CD4-positive, CD25-positive, alpha-beta regulatory T cell (primary cell): Measurements from ENCODE around the gene MYO16. TPM values are rescaled to one million over a fixed set of nuclear protein-coding genes. Genes with fewer than 3 reads are reported as not detected.

ENCODE experiments used
- ATAC-seq, 2 donors: fragments of 150-1000 bp; cut with Tn5 transposase; one replicate each; pipeline ENCODE4 v1.10.0; 2021; ENCODE audit warnings: low read depth in 2 of 2, moderate number of reproducible peaks in 2 of 2, moderate library complexity in 1 of 2
- DNase-seq, 3 donors: peaks; one replicate each; pipeline versions ENCODE4 v3.0.0 to v3.0.0-alpha.2; 2012 to 2022; ENCODE audit warnings: mixed read lengths in 1 of 3
- H3K27ac ChIP-seq: one replicate; pipeline ENCODE4 v1.7.0; 2013; ENCODE audit warnings: mild to moderate bottlenecking, low read length; ENCODE audit not compliant: insufficient read depth, poor library complexity, severe bottlenecking
- H3K27me3 ChIP-seq: one replicate; pipeline ENCODE4 v1.7.0; 2013; ENCODE audit warnings: low read length; ENCODE audit not compliant: control insufficient read depth, insufficient read depth
- H3K36me3 ChIP-seq: one replicate; pipeline ENCODE4 v1.7.0; 2013; ENCODE audit warnings: mild to moderate bottlenecking, low read length, moderate library complexity; ENCODE audit not compliant: control insufficient read depth, insufficient read depth
- H3K4me1 ChIP-seq: 2 replicates; pipeline ENCODE4 v1.7.0; 2013; ENCODE audit warnings: mild to moderate bottlenecking, low read length; ENCODE audit not compliant: insufficient read depth, control insufficient read depth, poor library complexity, severe bottlenecking
- H3K4me3 ChIP-seq: one replicate; pipeline ENCODE4 v1.7.0; 2013; ENCODE audit warnings: low read depth, mild to moderate bottlenecking, low read length, moderate library complexity
- H3K9me3 ChIP-seq, 2 experiments: 1 replicate in 1 of 2; 2 replicates in 1 of 2; pipeline ENCODE4 v1.7.0; 2013; ENCODE audit warnings: low read length in 2 of 2, mild to moderate bottlenecking in 1 of 2, moderate library complexity in 1 of 2; ENCODE audit not compliant: control insufficient read depth in 2 of 2
- H3K27ac Mint-ChIP-seq, 3 donors: one replicate each; pipeline ENCODE4 v1.8.0; 2020 to 2022; ENCODE audit warnings: mild to moderate bottlenecking in 3 of 3, mixed read lengths in 3 of 3, moderate library complexity in 2 of 3
- H3K27me3 Mint-ChIP-seq: one replicate; pipeline ENCODE4 v1.8.0; 2022; ENCODE audit warnings: mild to moderate bottlenecking, mixed read lengths
- H3K36me3 Mint-ChIP-seq: one replicate; pipeline ENCODE4 v1.8.0; 2020; ENCODE audit warnings: mixed read lengths
- H3K4me1 Mint-ChIP-seq, 4 donors: one replicate each; pipeline ENCODE4 v1.8.0; 2020 to 2022; ENCODE audit warnings: mixed read lengths in 4 of 4, mild to moderate bottlenecking in 1 of 4
- H3K4me3 Mint-ChIP-seq, 4 donors: one replicate each; pipeline ENCODE4 v1.8.0; 2020 to 2022; ENCODE audit warnings: mild to moderate bottlenecking in 4 of 4, mixed read lengths in 4 of 4, moderate library complexity in 3 of 4
- H3K9me3 Mint-ChIP-seq, 7 donors: one replicate each; pipeline ENCODE4 v1.8.0; 2020 to 2022; ENCODE audit warnings: mixed read lengths in 7 of 7, mild to moderate bottlenecking in 3 of 7, moderate library complexity in 2 of 7
- polyA plus RNA-seq, 4 donors: library from polyadenylated mRNA; unstranded; fragments of 300-500 nt; fragmentation: Illumina TruSeq; gene quantifications; one replicate each; pipeline ENCODE4 v1.2.3, GENCODE V29; 2021
- total RNA-seq: library from RNA; stranded (reverse); gene quantifications from one replicate; pipeline ENCODE4 v1.2.3, GENCODE V29; 2022

MYO16 gene
- total and polyA plus RNA-seq, 5 donors from 2014 or later = 0.08 to 2.3 (median 0.29) TPM

- no peak for ATAC-seq
- H3K27ac ChIP-seq = no peak overlapping the region
- Mint-ChIP-seq H3K4me1 (peaks cover 0 to 6% (median 1%) of the 10 kb centered on the region in 4 donors), H3K36me3 (no peaks in the 10 kb centered on the region), H3K4me3 (no peak overlapping the region), H3K9me3 (no peaks in the 10 kb centered on the region), H3K27me3 (peaks cover 4% of the 10 kb centered on the region), H3K27ac (no peak overlapping the region)
- H3K9me3 ChIP-seq = no peaks in the 10 kb centered on the region
- no peak for DNase-seq
- H3K36me3 ChIP-seq = no peaks in the 10 kb centered on the region
- no peak overlapping the region for H3K4me3 ChIP-seq
- no peaks in the 10 kb centered on the region for H3K27me3 ChIP-seq
- H3K4me1 ChIP-seq = no peaks in the 10 kb centered on the region
Observed at GRCh38 chr13:108859197-108860012, 230.0 kb downstream of the MYO16 start.

- Histone ChIP-seq H3K9me3 (no peaks in the 10 kb centered on the region), H3K4me3 (no peak overlapping the region), H3K27me3 (no peaks in the 10 kb centered on the region), H3K36me3 (no peaks in the 10 kb centered on the region), H3K27ac (no peak overlapping the region), H3K4me1 (no peaks in the 10 kb centered on the region)
- H3K36me3 Mint-ChIP-seq = no peaks in the 10 kb centered on the region
- H3K27ac Mint-ChIP-seq = no peak overlapping the region
- H3K4me1 Mint-ChIP-seq = peaks cover 0 to 5% (median under 1%) of the 10 kb centered on the region in 4 donors
- peaks cover 0 to 1% (median 0%) of the 10 kb centered on the region in 7 donors for H3K9me3 Mint-ChIP-seq
- no peak for DNase-seq
- peaks cover 4% of the 10 kb centered on the region for H3K27me3 Mint-ChIP-seq
- ATAC-seq = no peak
- no peak overlapping the region for H3K4me3 Mint-ChIP-seq
Observed at GRCh38 chr13:108860418-108860817, 231.0 kb downstream of the MYO16 start.

DNA sequence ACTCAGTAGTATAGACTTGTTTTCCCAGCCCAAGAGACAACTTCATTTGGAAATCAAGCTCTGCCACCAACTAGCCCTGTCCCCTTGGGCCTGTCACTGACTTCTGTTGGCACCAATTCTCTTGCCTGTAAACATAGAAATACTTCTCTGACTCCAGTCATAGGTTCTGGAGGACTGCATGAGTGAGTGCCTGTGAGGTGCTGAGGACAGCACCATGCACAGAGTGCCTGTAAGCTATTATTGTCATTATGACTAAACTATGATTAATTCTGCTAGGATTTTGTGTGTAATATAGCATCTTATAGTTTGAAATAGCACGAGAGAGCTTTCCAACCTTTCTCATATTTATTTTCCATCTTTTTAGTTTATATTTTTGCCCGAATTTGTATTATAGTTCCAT is 247.9 kb downstream of the MYO16 start:
- Mint-ChIP-seq H3K4me3 (no peak overlapping the region), H3K36me3 (no peaks in the 10 kb centered on the region), H3K27ac (no peak overlapping the region), H3K4me1 (no peaks in the 10 kb centered on the region), H3K27me3 (peaks cover 4% of the 10 kb centered on the region), H3K9me3 (peaks cover 0 to 2% (median 0%) of the 10 kb centered on the region in 7 donors)
- Histone ChIP-seq H3K4me3 (no peak overlapping the region), H3K36me3 (no peaks in the 10 kb centered on the region), H3K9me3 (no peaks in the 10 kb centered on the region), H3K27me3 (no peaks in the 10 kb centered on the region), H3K27ac (no peak overlapping the region), H3K4me1 (no peaks in the 10 kb centered on the region)
- DNase-seq (no peak), ATAC-seq (no peak)

DNA sequence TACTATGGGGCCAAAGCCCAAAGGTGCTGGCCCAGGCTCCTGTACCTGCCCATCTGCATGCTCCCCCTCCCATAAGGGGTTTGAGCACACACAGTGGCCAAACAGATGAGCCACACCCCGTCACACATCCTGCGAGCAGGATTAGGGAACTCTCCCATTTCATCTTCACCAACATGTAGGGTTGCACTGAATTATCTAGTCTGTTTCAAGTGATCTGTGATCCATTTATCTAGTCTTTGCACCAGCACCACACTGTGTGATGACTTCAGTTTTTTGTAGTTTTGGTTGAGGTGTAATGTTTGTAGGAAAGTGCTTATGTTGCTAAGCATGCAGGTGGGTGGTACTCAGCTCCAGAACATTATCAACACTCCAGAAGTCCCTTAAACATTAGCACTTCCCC is 249.3 kb downstream of the MYO16 start:
- Histone ChIP-seq H3K36me3 (no peaks in the 10 kb centered on the region), H3K9me3 (no peaks in the 10 kb centered on the region), H3K27me3 (no peaks in the 10 kb centered on the region), H3K4me1 (no peaks in the 10 kb centered on the region), H3K27ac (no peak overlapping the region), H3K4me3 (no peak overlapping the region)
- Mint-ChIP-seq H3K27me3 (peaks cover 4% of the 10 kb centered on the region), H3K36me3 (no peaks in the 10 kb centered on the region), H3K4me3 (no peak overlapping the region), H3K27ac (no peak overlapping the region), H3K4me1 (no peaks in the 10 kb centered on the region), H3K9me3 (peaks cover 0 to 2% (median 0%) of the 10 kb centered on the region in 7 donors)
- ATAC-seq (no peak), DNase-seq (no peak)

GRCh38 chr13:108889324-108889984 is 260.0 kb downstream of the MYO16 start:
- ATAC-seq (no peak), DNase-seq (no peak)
- H3K27ac ChIP-seq = no peak overlapping the region
- Mint-ChIP-seq H3K36me3 (no peaks in the 10 kb centered on the region), H3K4me3 (no peak overlapping the region), H3K9me3 (peaks cover 0 to 2% (median 0%) of the 10 kb centered on the region in 7 donors), H3K4me1 (peaks cover 0 to 11% (median 3%) of the 10 kb centered on the region in 4 donors), H3K27ac (no peak overlapping the region), H3K27me3 (no peaks in the 10 kb centered on the region)
- H3K9me3 ChIP-seq = no peaks in the 10 kb centered on the region
- no peaks in the 10 kb centered on the region for H3K27me3 ChIP-seq
- no peak overlapping the region for H3K4me3 ChIP-seq
- no peaks in the 10 kb centered on the region for H3K36me3 ChIP-seq
- H3K4me1 ChIP-seq = no peaks in the 10 kb centered on the region

DNA sequence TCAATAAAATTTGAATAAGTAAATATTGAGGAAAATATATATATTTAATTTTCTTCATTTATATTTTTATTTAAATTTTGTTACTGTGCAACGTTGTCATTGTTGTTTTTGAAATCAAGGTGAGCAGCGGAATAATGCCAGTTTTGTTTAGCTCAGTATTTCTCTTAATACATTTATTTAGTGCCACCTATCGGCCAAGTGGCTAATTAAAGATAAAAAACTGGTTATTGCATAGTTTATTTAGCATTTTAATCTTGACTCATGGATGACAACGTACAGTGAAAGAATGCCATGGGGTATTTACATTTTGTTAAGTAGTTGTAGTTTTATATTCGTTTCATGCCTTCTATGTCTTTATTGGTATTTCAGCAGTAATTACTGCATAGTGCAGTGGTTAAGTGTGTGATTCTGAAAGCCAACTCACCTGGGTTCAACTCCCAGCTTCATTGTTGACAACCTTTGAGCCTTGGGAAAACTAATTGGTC is 265.9 kb downstream of the MYO16 start:
- DNase-seq = peak in 2 of 3 donors; percentile 43 to 58
- Histone ChIP-seq H3K36me3 (no peaks in the 10 kb centered on the region), H3K27ac (no peak overlapping the region), H3K27me3 (no peaks in the 10 kb centered on the region), H3K4me3 (no peak overlapping the region), H3K9me3 (no peaks in the 10 kb centered on the region), H3K4me1 (no peaks in the 10 kb centered on the region)
- Mint-ChIP-seq H3K36me3 (no peaks in the 10 kb centered on the region), H3K27me3 (no peaks in the 10 kb centered on the region), H3K9me3 (peaks cover 0 to 2% (median 0%) of the 10 kb centered on the region in 7 donors), H3K4me1 (peaks cover 0 to 15% (median 10%) of the 10 kb centered on the region in 4 donors), H3K4me3 (no peak overlapping the region), H3K27ac (no peak overlapping the region)
- no peak for ATAC-seq

GRCh38 chr13:108897955-108898354 is 268.5 kb downstream of the MYO16 start:
- H3K4me1 Mint-ChIP-seq = peaks cover 0 to 14% (median 9%) of the 10 kb centered on the region in 4 donors
- peaks cover 0 to 3% (median 0%) of the 10 kb centered on the region in 7 donors for H3K9me3 Mint-ChIP-seq
- ATAC-seq (peak; percentile 66 to 84), DNase-seq (peak in 2 of 3 donors; percentile 24 to 73)
- H3K36me3 Mint-ChIP-seq = no peaks in the 10 kb centered on the region
- H3K4me3 Mint-ChIP-seq = peak overlapping the region in 1 of 4 donors; percentile 56
- Histone ChIP-seq H3K4me3 (peak overlapping the region; percentile 39), H3K27ac (no peak overlapping the region), H3K9me3 (no peaks in the 10 kb centered on the region), H3K36me3 (no peaks in the 10 kb centered on the region), H3K27me3 (no peaks in the 10 kb centered on the region), H3K4me1 (no peaks in the 10 kb centered on the region)
- H3K27me3 Mint-ChIP-seq = peaks cover 5% of the 10 kb centered on the region
- peak overlapping the region in 1 of 3 donors; percentile 86 for H3K27ac Mint-ChIP-seq
